ENCODE data around the gene GIT1. TPM values are rescaled to one million over a fixed set of nuclear protein-coding genes. Genes with fewer than 3 reads are reported as not detected.

The GIT1 gene
- total and polyA plus RNA-seq, 2 of the 13 experiments (the other 11 are each of a cell fraction or from before 2014, with no cell fraction given), result 14.2 to 30.8 TPM

DNA sequence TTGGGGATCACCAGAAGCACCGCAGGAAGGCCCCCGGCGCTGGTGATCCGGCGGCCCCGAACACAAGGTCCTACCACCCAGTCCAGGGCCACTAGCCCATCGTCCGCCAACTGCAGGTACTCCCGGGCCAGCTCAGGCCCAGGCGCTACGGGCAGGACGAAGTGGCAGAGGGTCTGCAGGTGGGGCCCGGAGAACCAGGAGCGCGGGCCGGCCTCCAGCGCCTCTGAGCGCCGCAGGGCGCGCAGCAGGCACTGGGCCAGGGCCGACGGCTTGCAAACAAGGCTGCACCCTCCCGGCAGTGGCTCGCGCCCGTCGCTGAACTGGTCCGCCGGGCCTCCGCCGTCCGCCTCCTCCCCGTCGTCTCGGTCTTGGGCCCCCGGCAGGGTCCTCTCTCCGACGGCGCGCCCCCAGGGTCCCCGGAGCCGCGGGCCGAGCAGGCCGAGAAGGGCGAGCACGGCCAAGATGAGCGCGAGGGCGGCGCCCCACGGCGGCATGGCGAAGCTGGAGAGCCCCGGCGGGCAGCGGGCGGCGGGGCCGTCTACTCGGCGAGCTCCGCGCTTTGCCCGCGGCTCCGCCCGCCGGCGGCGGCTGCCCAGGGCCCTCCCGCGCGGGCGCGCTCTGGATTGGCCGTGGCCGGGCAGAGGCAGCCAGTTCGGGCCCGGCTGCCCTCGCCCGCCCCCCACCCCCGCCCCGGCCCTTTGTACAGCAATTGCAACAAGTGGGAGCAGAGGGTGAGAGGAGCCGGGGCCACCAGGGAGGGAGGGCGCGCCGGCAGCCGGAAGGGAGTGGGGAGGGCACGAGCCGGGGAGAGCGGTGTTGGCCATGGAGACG lies 22.8 kb downstream of the GIT1 start, which contains the start of gene ABHD15:
Gene ABHD15 (minus strand): TSS at position 565 of the 831 bp plus-strand sequence. CDS start 71 bp downstream, at position 494.
- peak; percentile 63 for ATAC-seq
- TF ChIP-seq, protein P1, sequence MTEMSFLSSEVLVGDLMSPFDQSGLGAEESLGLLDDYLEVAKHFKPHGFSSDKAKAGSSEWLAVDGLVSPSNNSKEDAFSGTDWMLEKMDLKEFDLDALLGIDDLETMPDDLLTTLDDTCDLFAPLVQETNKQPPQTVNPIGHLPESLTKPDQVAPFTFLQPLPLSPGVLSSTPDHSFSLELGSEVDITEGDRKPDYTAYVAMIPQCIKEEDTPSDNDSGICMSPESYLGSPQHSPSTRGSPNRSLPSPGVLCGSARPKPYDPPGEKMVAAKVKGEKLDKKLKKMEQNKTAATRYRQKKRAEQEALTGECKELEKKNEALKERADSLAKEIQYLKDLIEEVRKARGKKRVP (CRISPR knock-in tag; IDR thresholded peaks at IDR 0.05), result no peak; a peak in 1 of 4 replicates
- peak; percentile 8; the same call in 1 of the 2 replicates for TF ChIP-seq SPEN (CRISPR knock-in tag; IDR thresholded peaks at IDR 0.05; ENCODE audit: low read depth)
- TF ChIP-seq ONECUT2 (CRISPR knock-in tag; IDR thresholded peaks at IDR 0.05), result no peak
- TF ChIP-seq, protein P2, sequence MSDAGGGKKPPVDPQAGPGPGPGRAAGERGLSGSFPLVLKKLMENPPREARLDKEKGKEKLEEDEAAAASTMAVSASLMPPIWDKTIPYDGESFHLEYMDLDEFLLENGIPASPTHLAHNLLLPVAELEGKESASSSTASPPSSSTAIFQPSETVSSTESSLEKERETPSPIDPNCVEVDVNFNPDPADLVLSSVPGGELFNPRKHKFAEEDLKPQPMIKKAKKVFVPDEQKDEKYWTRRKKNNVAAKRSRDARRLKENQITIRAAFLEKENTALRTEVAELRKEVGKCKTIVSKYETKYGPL (CRISPR knock-in tag; IDR thresholded peaks at IDR 0.05), result no peak
- TF ChIP-seq MEIS1 (CRISPR knock-in tag; IDR thresholded peaks at IDR 0.05; ENCODE audit: borderline replicate concordance), result no peak; the same call in 1 of the 2 replicates
- TF ChIP-seq ZNF749 (CRISPR knock-in tag; IDR thresholded peaks at IDR 0.05; ENCODE audit: borderline replicate concordance), result no peak; the same call in 1 of the 2 replicates
- no peak for TF ChIP-seq NFE2 (CRISPR knock-in tag; IDR thresholded peaks at IDR 0.05)
- TF ChIP-seq REPIN1 (CRISPR knock-in tag; IDR thresholded peaks at IDR 0.05; ENCODE audit: borderline replicate concordance, low read depth), result peak; percentile 1; the same call in 1 of the 2 replicates
- 0 out of 2 replicates have a peak, but pooled peaks have one; percentile 2 for TF ChIP-seq KDM4B (CRISPR knock-in tag; IDR thresholded peaks at IDR 0.05)
- TF ChIP-seq, protein P3, sequence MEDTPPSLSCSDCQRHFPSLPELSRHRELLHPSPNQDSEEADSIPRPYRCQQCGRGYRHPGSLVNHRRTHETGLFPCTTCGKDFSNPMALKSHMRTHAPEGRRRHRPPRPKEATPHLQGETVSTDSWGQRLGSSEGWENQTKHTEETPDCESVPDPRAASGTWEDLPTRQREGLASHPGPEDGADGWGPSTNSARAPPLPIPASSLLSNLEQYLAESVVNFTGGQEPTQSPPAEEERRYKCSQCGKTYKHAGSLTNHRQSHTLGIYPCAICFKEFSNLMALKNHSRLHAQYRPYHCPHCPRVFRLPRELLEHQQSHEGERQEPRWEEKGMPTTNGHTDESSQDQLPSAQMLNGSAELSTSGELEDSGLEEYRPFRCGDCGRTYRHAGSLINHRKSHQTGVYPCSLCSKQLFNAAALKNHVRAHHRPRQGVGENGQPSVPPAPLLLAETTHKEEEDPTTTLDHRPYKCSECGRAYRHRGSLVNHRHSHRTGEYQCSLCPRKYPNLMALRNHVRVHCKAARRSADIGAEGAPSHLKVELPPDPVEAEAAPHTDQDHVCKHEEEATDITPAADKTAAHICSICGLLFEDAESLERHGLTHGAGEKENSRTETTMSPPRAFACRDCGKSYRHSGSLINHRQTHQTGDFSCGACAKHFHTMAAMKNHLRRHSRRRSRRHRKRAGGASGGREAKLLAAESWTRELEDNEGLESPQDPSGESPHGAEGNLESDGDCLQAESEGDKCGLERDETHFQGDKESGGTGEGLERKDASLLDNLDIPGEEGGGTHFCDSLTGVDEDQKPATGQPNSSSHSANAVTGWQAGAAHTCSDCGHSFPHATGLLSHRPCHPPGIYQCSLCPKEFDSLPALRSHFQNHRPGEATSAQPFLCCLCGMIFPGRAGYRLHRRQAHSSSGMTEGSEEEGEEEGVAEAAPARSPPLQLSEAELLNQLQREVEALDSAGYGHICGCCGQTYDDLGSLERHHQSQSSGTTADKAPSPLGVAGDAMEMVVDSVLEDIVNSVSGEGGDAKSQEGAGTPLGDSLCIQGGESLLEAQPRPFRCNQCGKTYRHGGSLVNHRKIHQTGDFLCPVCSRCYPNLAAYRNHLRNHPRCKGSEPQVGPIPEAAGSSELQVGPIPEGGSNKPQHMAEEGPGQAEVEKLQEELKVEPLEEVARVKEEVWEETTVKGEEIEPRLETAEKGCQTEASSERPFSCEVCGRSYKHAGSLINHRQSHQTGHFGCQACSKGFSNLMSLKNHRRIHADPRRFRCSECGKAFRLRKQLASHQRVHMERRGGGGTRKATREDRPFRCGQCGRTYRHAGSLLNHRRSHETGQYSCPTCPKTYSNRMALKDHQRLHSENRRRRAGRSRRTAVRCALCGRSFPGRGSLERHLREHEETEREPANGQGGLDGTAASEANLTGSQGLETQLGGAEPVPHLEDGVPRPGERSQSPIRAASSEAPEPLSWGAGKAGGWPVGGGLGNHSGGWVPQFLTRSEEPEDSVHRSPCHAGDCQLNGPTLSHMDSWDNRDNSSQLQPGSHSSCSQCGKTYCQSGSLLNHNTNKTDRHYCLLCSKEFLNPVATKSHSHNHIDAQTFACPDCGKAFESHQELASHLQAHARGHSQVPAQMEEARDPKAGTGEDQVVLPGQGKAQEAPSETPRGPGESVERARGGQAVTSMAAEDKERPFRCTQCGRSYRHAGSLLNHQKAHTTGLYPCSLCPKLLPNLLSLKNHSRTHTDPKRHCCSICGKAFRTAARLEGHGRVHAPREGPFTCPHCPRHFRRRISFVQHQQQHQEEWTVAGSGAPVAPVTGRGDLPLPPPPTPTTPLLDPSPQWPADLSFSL (CRISPR knock-in tag; IDR thresholded peaks at IDR 0.05), result no peak
- TF ChIP-seq ZFP37 (CRISPR knock-in tag; IDR thresholded peaks at IDR 0.05; ENCODE audit: borderline replicate concordance), result no peak
- TF ChIP-seq ELF4 (CRISPR knock-in tag; IDR thresholded peaks at IDR 0.05; ENCODE audit: borderline replicate concordance), result no peak
- TF ChIP-seq HMG20B (CRISPR knock-in tag; conservative IDR thresholded peaks at IDR 0.05), result no peak

More for the DNA sequence above, 22.8 kb downstream of the GIT1 start, which contains the start of gene ABHD15:
- H3K36me3 ChIP-seq (replicated peaks in 1 of 2; ENCODE audit: control insufficient read depth in 1 of 2, insufficient read depth in 2 of 2, low read length in 2 of 2), result no peaks in the 10 kb centered on the region
- H3K27ac ChIP-seq (ENCODE audit: extremely low read length, insufficient read depth, low read length), result peak within 1 kb of the TSS; percentile 86
- peak within 1 kb of the TSS; percentile 41 for H3K9ac ChIP-seq (ENCODE audit: insufficient read depth, low read depth, low read length)
- no peaks in the 10 kb centered on the region for H3K27me3 ChIP-seq (ENCODE audit: control insufficient read depth in 1 of 2, insufficient read depth in 2 of 2, low read length in 2 of 2)
- H3K4me1 ChIP-seq (ENCODE audit: insufficient read depth, low read length), result peaks cover 29% of the 10 kb centered on the region
- H3K4me3 ChIP-seq (replicated peaks in 1 of 3; ENCODE audit: insufficient read depth in 1 of 3, low read depth in 2 of 3, low read length in 3 of 3), result peak within 1 kb of the TSS; percentile 72 to 94 (median 84)
- ChIA-PET CTCF (ENCODE audit: low intra/inter-chr PET ratio, low total read pairs) (interaction anchor here (0.8 kb wide), 1 partner anchor 13 kb away, joined by 3 read pairs; no protein-coding TSS in a partner anchor), POLR2A (interaction anchor here (1.0 to 3.1 kb wide), 8 partner anchors 8 to 273 kb away, joined by 4 to 24 read pairs (median 8); partner anchors contain the start of genes NUFIP2 and TAOK1)
- in situ Hi-C loops (cut with HindIII; ENCODE audit: extremely low pct_ligation_motif_present, low pct_unique_long_range_greater_than_20kb) (no loop called here), intact Hi-C loops (cut with micrococcal nuclease; ENCODE audit: unreplicated experiment) (loop anchor here (10.0 kb wide), 1 partner anchor 272 kb away; the partner anchor contains the start of gene NUFIP2)
- no peaks in the 10 kb centered on the region for H3K9me3 ChIP-seq (ENCODE audit: low read length)
- FAIRE-seq (no peak), DNase-seq (ENCODE audit: low spot score) (peak; percentile 35)
- WGBS (ENCODE audit: low lambda C conversion rate), result 0% methylated on average over 4 of the region's 94 CpGs
- no peaks in the 10 kb centered on the region for H3K79me2 ChIP-seq (ENCODE audit: insufficient read depth, low read length)
- H2AFZ ChIP-seq (ENCODE audit: low read length), result no peak within 1 kb of the TSS
- BruUV-seq (replicated peaks), result no TSS peak
- H3K4me2 ChIP-seq (ENCODE audit: low read depth, low read length), result peak within 1 kb of the TSS; percentile 84
- 0 out of 2 replicates have a peak, but pooled peaks cover 5% of the 10 kb centered on the region for H4K20me1 ChIP-seq (ENCODE audit: insufficient read depth, low read length)
